ENCODE results near the gene SYTL1. TPM values are rescaled to one million over a fixed set of nuclear protein-coding genes. Genes with fewer than 3 reads are reported as not detected.

Gene SYTL1
- total and polyA plus RNA-seq, 4 donors, result 10.5 to 58.0 (median 34.6) TPM

DNA sequence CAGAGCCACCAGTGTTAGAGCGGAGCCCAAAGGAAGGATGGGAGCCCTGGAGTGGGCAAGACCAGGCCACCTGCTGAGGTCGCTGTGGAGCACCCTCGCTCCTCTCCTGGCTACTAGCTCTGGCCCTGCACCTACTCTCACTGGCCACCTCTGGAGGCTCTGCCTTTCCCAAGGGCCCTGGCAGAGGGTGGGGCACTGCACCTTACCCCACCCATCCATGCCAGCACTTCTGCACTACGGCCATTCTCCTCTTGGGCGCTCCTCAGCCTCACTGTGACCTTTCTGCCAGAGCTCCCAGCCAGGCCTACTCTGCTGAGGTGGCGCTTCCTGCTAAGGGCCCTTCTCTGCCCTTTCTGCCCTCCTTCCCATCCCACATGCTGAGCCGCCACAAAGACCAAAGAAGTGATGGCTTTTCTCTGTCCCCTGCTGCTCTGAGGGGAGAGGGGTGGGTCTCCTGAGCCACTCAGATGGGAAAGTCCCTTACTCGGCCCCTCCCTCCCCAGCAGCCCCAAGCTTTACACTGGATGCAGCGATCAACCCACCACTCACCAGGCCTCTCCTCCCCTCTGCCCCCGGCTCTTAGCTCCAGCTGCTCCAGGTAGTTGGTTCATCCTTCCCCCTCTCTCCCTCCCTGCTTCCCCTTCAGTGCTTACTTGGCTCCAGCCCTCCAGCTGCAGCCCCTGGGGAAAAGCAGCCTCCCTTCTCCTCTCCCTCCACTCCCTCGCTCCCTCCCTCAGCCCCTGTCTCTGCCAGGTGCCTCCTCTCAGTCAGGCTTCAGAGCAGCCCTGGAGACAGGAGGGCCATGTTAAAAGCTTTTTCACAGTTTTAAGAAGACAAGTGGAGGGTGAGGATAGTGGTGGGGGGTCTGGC is 34.7 kb upstream of the SYTL1 start:
- Histone ChIP-seq H3K4me3 (no peak overlapping the region), H3K9me3 (ENCODE audit: control insufficient read depth in 4 of 4, insufficient read depth in 3 of 4, low read length in 3 of 4) (no peaks in the 10 kb centered on the region), H3K27me3 (ENCODE audit: control insufficient read depth in 3 of 3, insufficient read depth in 3 of 3, low read length in 2 of 3) (no peaks in the 10 kb centered on the region), H3K4me1 (ENCODE audit: control insufficient read depth in 5 of 5, insufficient read depth in 5 of 5, low read length in 5 of 5) (no peaks in the 10 kb centered on the region), H3K27ac (ENCODE audit: low read depth in 1 of 2, low read length in 1 of 2) (no peak overlapping the region), H3K36me3 (ENCODE audit: control insufficient read depth in 4 of 4, insufficient read depth in 4 of 4, low read length in 4 of 4) (peaks cover 0 to 30% (median 12%) of the 10 kb centered on the region in 4 donors), H3K9ac (ENCODE audit: insufficient read depth in 1 of 2, low read length in 2 of 2) (no peak overlapping the region)
- DNase-seq (no peak), ATAC-seq (ENCODE audit: insufficient read depth, low FRiP score) (no peak)
- TF ChIP-seq CTCF (IDR thresholded peaks at IDR 0.05; ENCODE audit: control extremely low read depth, extremely low read depth), result no peak
- WGBS, 2 donors, result 86 to 88% methylated on average over 11 of the region's 11 CpGs

DNA sequence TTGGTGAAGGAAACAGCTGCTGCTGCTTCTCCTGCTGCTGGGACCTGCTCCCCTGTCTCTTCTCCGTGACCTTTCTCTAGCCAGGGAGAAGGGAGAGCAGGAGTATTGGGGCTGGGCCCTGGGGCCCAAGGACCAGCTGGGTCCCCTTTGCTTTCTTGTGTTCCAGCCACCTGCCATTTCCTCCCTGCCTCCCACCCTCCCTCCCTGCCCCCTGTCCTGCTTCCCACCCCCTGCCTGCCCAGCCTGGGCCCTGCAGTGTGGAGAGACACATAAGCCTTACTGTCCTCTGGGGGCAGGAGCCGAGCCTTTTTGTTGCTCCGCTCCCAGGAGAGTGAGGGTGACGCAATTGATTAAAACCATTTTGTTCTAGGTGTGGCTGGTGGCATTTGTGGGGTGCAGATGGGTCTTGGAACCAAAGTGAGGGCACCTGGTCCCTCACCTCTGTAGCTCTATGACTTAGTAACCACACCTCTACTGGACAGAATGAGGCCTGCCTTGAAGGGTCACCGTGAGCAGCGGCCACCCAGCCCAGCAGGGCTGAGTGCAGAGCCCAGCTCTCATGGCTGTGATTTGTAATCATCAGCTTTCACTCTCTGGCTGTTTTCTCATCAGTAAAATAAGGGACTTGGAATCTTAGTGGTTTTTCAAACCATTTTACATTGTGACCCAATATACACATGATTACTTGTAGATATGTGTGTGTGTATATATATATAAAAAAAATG is 33.8 kb upstream of the SYTL1 start:
- Histone ChIP-seq H3K27me3 (ENCODE audit: control insufficient read depth in 3 of 3, insufficient read depth in 3 of 3, low read length in 2 of 3) (no peaks in the 10 kb centered on the region), H3K27ac (ENCODE audit: low read depth in 1 of 2, low read length in 1 of 2) (no peak overlapping the region), H3K9ac (ENCODE audit: insufficient read depth in 1 of 2, low read length in 2 of 2) (no peak overlapping the region), H3K36me3 (ENCODE audit: control insufficient read depth in 4 of 4, insufficient read depth in 4 of 4, low read length in 4 of 4) (peaks cover 0 to 30% (median 10%) of the 10 kb centered on the region in 4 donors), H3K4me3 (no peak overlapping the region), H3K9me3 (ENCODE audit: control insufficient read depth in 4 of 4, insufficient read depth in 3 of 4, low read length in 3 of 4) (no peaks in the 10 kb centered on the region), H3K4me1 (ENCODE audit: control insufficient read depth in 5 of 5, insufficient read depth in 5 of 5, low read length in 5 of 5) (no peaks in the 10 kb centered on the region)
- TF ChIP-seq CTCF (IDR thresholded peaks at IDR 0.05; ENCODE audit: control extremely low read depth, extremely low read depth), result no peak
- 92 to 95% methylated on average over 6 of the region's 6 CpGs for WGBS, 2 donors
- no peak for DNase-seq
- ATAC-seq (ENCODE audit: insufficient read depth, low FRiP score), result no peak

DNA sequence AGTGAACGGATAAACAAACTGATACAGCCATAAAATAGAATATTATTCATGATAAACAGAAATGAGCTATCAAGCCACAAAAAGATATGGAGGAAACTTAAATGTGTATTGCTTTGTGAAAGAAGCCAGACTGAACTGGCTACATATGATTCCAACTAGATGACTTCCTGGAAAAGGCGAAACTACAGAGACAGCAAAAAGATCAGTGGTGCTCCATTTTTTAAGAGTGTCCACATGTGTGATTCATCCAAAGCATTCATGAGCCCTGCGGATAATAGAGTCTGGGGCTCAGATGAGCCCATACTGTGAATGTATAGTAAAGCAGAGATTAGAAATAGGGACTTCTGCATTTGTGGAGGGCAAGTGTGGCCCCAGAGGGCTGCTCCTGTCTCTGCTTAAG is 27.7 kb upstream of the SYTL1 start:
- Histone ChIP-seq H3K9ac (ENCODE audit: insufficient read depth in 1 of 2, low read length in 2 of 2) (no peak overlapping the region), H3K27ac (ENCODE audit: low read depth in 1 of 2, low read length in 1 of 2) (no peak overlapping the region), H3K36me3 (ENCODE audit: control insufficient read depth in 4 of 4, insufficient read depth in 4 of 4, low read length in 4 of 4) (no peaks in the 10 kb centered on the region), H3K27me3 (ENCODE audit: control insufficient read depth in 3 of 3, insufficient read depth in 3 of 3, low read length in 2 of 3) (no peaks in the 10 kb centered on the region), H3K4me3 (no peak overlapping the region), H3K4me1 (ENCODE audit: control insufficient read depth in 5 of 5, insufficient read depth in 5 of 5, low read length in 5 of 5) (no peaks in the 10 kb centered on the region), H3K9me3 (ENCODE audit: control insufficient read depth in 4 of 4, insufficient read depth in 3 of 4, low read length in 3 of 4) (no peaks in the 10 kb centered on the region)
- 76 to 86% methylated on average over 3 of the region's 3 CpGs for WGBS, 2 donors
- DNase-seq (no peak), ATAC-seq (ENCODE audit: insufficient read depth, low FRiP score) (no peak)
- TF ChIP-seq CTCF (IDR thresholded peaks at IDR 0.05; ENCODE audit: control extremely low read depth, extremely low read depth), result no peak
